ENCODE measurements around the gene CLDN9. TPM values are rescaled to one million over a fixed set of nuclear protein-coding genes. Genes with fewer than 3 reads are reported as not detected.

The CLDN9 gene
- total and polyA plus RNA-seq, 9 of the 15 experiments (the other 6 are each of a cell fraction or from before 2014, with no cell fraction given): 0.12 to 0.44 (median 0.22) TPM; not detected in 4

GRCh38 chr16:2982402-2982801 lies 30.3 kb upstream of the CLDN9 start (continued):
- TF ChIP-seq AFF1 (IDR thresholded peaks at IDR 0.05; ENCODE audit: low read depth in 1 of 2, partially characterized antibody in 2 of 2) (no peak), PTTG1 (tag; IDR thresholded peaks at IDR 0.05; ENCODE audit: low read depth) (no peak), SMARCA5 (IDR thresholded peaks at IDR 0.05) (peak; percentile 90; the same call in 1 of the 2 replicates), RBBP5 (IDR thresholded peaks at IDR 0.05; ENCODE audit: borderline replicate concordance, insufficient read depth, low read length, poor library complexity, severe bottlenecking) (no peak), RREB1 (CRISPR knock-in tag; IDR thresholded peaks at IDR 0.05) (no peak), FOXA1 (IDR thresholded peaks at IDR 0.05; ENCODE audit: borderline replicate concordance) (no peak), BRCA1 (IDR thresholded peaks at IDR 0.05) (no peak), BRCA1 (CRISPR knock-in tag; IDR thresholded peaks at IDR 0.05) (no peak), STAT6 (CRISPR knock-in tag; IDR thresholded peaks at IDR 0.05) (no peak), E2F6 (IDR thresholded peaks at IDR 0.05; ENCODE audit: borderline replicate concordance in 1 of 2, extremely low read depth in 1 of 2, insufficient read depth in 1 of 2, insufficient read length in 1 of 2, low read depth in 1 of 2, low read length in 1 of 2, poor library complexity in 1 of 2, severe bottlenecking in 1 of 2) (no peak)
